ENCODE results near the gene FAM98C.
A peak's percentile ranks its signal among the peaks of the same experiment; 100 is the strongest.
"Not testable (repeated sequence)": the region's sequence is repeated elsewhere in the genome, so short reads cannot be mapped to it uniquely, and the experiment has no call there.

Gene FAM98C

DNA sequence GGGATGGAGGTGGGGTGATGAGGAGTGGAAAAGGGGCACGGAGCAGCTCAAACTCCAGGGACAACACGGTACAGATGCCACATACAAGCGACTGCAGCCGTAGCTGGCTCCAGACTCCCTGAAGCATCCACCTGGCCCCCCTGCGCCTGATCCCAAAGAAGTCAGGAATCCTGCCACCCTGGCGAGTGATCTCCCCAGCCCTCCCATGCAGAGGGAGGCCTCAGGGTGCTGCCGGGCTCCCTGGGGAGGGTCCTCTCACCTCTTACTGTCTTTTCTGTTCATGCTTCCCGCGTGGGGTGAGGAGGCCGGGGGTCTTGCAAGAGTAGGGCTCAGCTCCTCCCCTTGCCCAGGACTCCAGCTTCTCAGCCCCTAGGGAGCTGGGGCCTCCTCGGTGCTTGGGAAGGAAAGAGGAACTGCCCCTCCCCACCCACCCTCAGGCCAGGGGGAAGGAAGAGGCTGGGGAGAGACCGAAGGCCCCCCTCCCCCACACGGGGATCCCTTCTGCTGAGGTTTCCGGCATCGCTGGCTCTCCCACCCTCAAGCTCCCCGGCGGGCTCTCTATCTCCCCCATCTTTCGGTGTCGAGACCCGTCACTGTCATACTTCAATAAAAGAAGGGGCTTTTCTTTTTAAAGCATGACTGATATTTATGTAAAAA is 23.0 kb downstream of the FAM98C start, which contains the start of gene RASGRP4:
Gene RASGRP4 (minus strand): TSS at position 410 of the 657 bp plus-strand sequence. CDS start 128 bp downstream, at position 282.
- Histone ChIP-seq H3K27ac (ENCODE audit: low read length) (peak within 1 kb of the TSS; percentile 96), H3K27me3 (ENCODE audit: low read depth, low read length) (no peaks in the 10 kb centered on the region), H4K20me1 (ENCODE audit: insufficient read depth, low read length) (no peaks in the 10 kb centered on the region), H3K79me2 (ENCODE audit: low read length) (peaks cover 27% of the 10 kb centered on the region), H3K9me3 (ENCODE audit: insufficient read depth, low read length) (no peaks in the 10 kb centered on the region), H3K4me2 (ENCODE audit: low read length) (peak within 1 kb of the TSS; percentile 96), H3K9ac (ENCODE audit: low read length) (peak within 1 kb of the TSS; percentile 96), H3K36me3 (replicated peaks; ENCODE audit: low read depth, low read length) (peaks cover 22% of the 10 kb centered on the region), H2AFZ (ENCODE audit: low read depth, low read length) (no peak within 1 kb of the TSS), H3K4me3 (ENCODE audit: low read length) (peak within 1 kb of the TSS; percentile 88), H3K4me1 (ENCODE audit: low read length) (peaks cover 54% of the 10 kb centered on the region)
- no peak for TF ChIP-seq EZH2phosphoT487 (IDR thresholded peaks at IDR 0.05; ENCODE audit: low read depth)
- TF ChIP-seq, protein P1, sequence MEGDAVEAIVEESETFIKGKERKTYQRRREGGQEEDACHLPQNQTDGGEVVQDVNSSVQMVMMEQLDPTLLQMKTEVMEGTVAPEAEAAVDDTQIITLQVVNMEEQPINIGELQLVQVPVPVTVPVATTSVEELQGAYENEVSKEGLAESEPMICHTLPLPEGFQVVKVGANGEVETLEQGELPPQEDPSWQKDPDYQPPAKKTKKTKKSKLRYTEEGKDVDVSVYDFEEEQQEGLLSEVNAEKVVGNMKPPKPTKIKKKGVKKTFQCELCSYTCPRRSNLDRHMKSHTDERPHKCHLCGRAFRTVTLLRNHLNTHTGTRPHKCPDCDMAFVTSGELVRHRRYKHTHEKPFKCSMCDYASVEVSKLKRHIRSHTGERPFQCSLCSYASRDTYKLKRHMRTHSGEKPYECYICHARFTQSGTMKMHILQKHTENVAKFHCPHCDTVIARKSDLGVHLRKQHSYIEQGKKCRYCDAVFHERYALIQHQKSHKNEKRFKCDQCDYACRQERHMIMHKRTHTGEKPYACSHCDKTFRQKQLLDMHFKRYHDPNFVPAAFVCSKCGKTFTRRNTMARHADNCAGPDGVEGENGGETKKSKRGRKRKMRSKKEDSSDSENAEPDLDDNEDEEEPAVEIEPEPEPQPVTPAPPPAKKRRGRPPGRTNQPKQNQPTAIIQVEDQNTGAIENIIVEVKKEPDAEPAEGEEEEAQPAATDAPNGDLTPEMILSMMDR (IDR thresholded peaks at IDR 0.05; ENCODE audit: low read depth, low read length) = peak; percentile 28; the same call in 1 of the 2 replicates

DNA sequence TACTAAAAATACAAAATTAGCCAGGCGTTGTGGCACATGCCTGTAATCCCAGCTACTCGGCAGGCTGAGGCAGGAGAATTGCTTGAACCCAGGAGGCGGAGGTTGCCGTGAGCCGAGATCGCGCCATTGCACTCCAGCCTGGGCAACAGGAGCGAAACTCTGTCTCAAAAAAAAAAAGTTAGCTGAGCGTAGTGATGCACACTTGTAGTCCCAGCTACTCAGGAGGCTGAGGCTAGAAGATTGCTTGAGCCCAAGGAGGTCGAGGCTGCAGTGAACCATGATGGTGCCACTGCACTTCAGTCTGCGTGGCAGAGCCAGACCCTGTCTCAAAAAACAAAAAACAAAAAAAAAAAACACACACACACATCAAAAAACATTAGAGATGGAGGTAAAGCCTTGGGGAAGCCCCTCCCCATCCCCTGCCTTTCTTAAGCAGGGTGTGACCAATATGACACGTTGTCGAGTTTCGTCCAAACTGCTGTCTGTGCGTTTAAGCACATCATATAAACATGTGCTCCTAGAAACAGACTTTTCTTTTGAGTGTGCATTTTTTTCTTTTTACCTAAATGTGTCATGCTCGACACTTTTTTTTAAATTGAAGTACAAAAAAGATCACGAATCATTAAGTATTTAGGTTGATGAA is 24.3 kb downstream of the FAM98C start:
- Histone ChIP-seq H3K4me1 (ENCODE audit: low read length) (peaks cover 54% of the 10 kb centered on the region), H3K79me2 (ENCODE audit: low read length) (peaks cover 27% of the 10 kb centered on the region), H3K36me3 (replicated peaks; ENCODE audit: low read depth, low read length) (peaks cover 14% of the 10 kb centered on the region), H3K27ac (ENCODE audit: low read length) (peak overlapping the region; percentile 96), H3K4me3 (ENCODE audit: low read length) (peak overlapping the region; percentile 88), H3K4me2 (ENCODE audit: low read length) (peak overlapping the region; percentile 83), H3K9ac (ENCODE audit: low read length) (peak overlapping the region; percentile 96)
- H4K20me1 ChIP-seq (ENCODE audit: insufficient read depth, low read length); H2AFZ ChIP-seq (ENCODE audit: low read depth, low read length); H3K9me3 ChIP-seq (ENCODE audit: insufficient read depth, low read length); H3K27me3 ChIP-seq (ENCODE audit: low read depth, low read length): not testable (repeated sequence)

DNA sequence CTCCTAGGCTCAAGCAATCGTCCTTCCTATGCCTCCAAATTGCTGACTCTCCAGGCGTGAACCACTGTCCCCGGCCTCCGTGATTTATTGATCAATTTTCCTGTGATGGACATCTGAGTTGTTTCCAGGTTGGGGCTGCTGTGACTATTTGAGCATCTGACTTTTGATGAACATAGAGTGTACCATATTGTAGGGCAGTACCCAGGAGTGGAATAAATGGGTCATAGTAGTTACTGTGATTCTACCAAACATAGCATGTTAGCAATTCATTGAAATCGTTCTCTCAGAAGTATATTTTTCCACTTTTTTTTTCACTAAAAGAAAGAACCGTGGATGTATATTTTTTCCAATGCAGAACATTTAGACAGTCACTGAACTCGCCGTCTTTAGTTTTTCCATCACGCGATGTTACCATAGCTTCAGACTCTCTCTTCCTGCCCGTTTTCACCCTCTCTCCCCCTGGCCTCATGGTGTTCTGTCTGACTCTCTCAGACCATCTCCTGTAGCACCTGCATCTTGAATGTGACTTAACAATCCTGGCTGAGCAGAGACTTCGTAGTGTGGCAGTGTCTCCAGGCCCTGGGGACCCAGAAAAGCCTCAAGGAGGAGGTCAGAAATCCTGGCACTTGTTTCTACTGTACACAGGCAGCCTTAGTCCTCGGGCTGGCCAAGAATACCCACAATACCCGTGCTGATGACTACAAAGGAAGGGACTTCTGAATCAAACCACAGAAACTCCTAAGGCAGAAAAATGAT is 26.3 kb downstream of the FAM98C start:
- peak overlapping the region; percentile 96 for H3K27ac ChIP-seq (ENCODE audit: low read length)
- peak overlapping the region; percentile 10 for H2AFZ ChIP-seq (ENCODE audit: low read depth, low read length)
- TF ChIP-seq EZH2phosphoT487 (IDR thresholded peaks at IDR 0.05; ENCODE audit: low read depth) = no peak
- TF ChIP-seq, protein P1 (IDR thresholded peaks at IDR 0.05; ENCODE audit: low read depth, low read length) = no peak
- H3K27me3 ChIP-seq (ENCODE audit: low read depth, low read length) = no peaks in the 10 kb centered on the region
- no peaks in the 10 kb centered on the region for H3K9me3 ChIP-seq (ENCODE audit: insufficient read depth, low read length)
- H3K36me3 ChIP-seq (replicated peaks; ENCODE audit: low read depth, low read length) = peaks cover 13% of the 10 kb centered on the region
- peak overlapping the region; percentile 51 for H3K9ac ChIP-seq (ENCODE audit: low read length)
- H4K20me1 ChIP-seq (ENCODE audit: insufficient read depth, low read length) = no peaks in the 10 kb centered on the region
- peaks cover 17% of the 10 kb centered on the region for H3K79me2 ChIP-seq (ENCODE audit: low read length)
- H3K4me1 ChIP-seq (ENCODE audit: low read length) = peaks cover 55% of the 10 kb centered on the region
- no peak overlapping the region; the same call in 1 of the 2 replicates for H3K4me3 ChIP-seq (ENCODE audit: low read length)
- peak overlapping the region; percentile 37 for H3K4me2 ChIP-seq (ENCODE audit: low read length)

DNA sequence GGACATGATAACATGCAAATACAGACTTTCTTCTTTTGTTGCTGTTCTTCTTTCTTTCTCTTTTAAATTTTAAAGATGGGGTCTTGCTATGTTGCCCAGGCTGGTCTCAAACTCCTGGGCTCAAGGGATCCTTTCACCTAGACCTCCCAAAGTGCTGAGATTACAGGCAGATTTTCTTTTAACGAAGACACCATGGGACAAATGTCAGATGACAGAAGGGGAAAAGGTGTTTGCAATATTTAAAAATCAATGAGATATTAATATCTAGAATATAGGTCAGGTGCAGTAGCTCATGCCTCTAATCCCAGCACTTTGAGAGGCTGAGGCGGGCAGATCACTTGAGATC is 26.9 kb downstream of the FAM98C start:
- H2AFZ ChIP-seq (ENCODE audit: low read depth, low read length) = peak overlapping the region; percentile 10
- peak overlapping the region; percentile 37 for H3K4me2 ChIP-seq (ENCODE audit: low read length)

More for the DNA sequence above, 26.9 kb downstream of the FAM98C start:
- TF ChIP-seq, protein P1 (IDR thresholded peaks at IDR 0.05; ENCODE audit: low read depth, low read length) = no peak
- no peak for TF ChIP-seq EZH2phosphoT487 (IDR thresholded peaks at IDR 0.05; ENCODE audit: low read depth)
- Histone ChIP-seq H4K20me1 (ENCODE audit: insufficient read depth, low read length) (no peaks in the 10 kb centered on the region), H3K27me3 (ENCODE audit: low read depth, low read length) (no peaks in the 10 kb centered on the region), H3K36me3 (replicated peaks; ENCODE audit: low read depth, low read length) (peaks cover 7% of the 10 kb centered on the region), H3K4me1 (ENCODE audit: low read length) (peaks cover 55% of the 10 kb centered on the region), H3K4me3 (ENCODE audit: low read length) (no peak overlapping the region; the same call in 1 of the 2 replicates), H3K9ac (ENCODE audit: low read length) (peak overlapping the region; percentile 51), H3K9me3 (ENCODE audit: insufficient read depth, low read length) (no peaks in the 10 kb centered on the region), H3K27ac (ENCODE audit: low read length) (peak overlapping the region; percentile 96), H3K79me2 (ENCODE audit: low read length) (peaks cover 12% of the 10 kb centered on the region)

Measured in OCI-LY3 (cell line).